DND-41 (cell line): ENCODE data around the gene ELL2.

Source experiments
- ATAC-seq: fragments of 200-7000 bp; cut with Tn5 transposase; 3 replicates; pipeline ENCODE4 v1.9.1; 2021; ENCODE audit warnings: low read depth; ENCODE audit not compliant: insufficient read depth
- DNase-seq: peaks from one replicate; pipeline ENCODE4 v3.0.0-alpha.2; 2020
- H2AFZ ChIP-seq: 2 replicates; pipeline ENCODE4 v1.6.0; 2012; ENCODE audit warnings: low read depth, low read length
- H3K27ac ChIP-seq: 2 replicates; pipeline ENCODE4 v1.5.1; 2012; ENCODE audit warnings: low read length, inconsistent platforms
- H3K27me3 ChIP-seq: fragments of 200-600 bp; sonication (generic); 2 replicates; pipeline ENCODE4 v1.6.0; 2012; ENCODE audit warnings: low read length, mild to moderate bottlenecking, inconsistent platforms; ENCODE audit not compliant: insufficient read depth, poor library complexity
- H3K36me3 ChIP-seq: 2 replicates; pipeline ENCODE4 v1.5.1; 2012; ENCODE audit warnings: low read length, inconsistent platforms; ENCODE audit not compliant: insufficient read depth
- H3K4me1 ChIP-seq: 2 replicates; pipeline ENCODE4 v1.5.1; 2012; ENCODE audit warnings: mild to moderate bottlenecking, low read length; ENCODE audit not compliant: insufficient read depth
- H3K4me2 ChIP-seq: 2 replicates; pipeline ENCODE4 v1.6.0; 2012; ENCODE audit warnings: mild to moderate bottlenecking, moderate library complexity, low read length, inconsistent platforms; ENCODE audit not compliant: insufficient read depth
- H3K4me3 ChIP-seq, 2 experiments: fragments of 200-600 bp in 1 of 2; shearing (Covaris generic) in 1 of 2; 2 replicates each; pipeline ENCODE4 v1.5.1; 2012 to 2016; ENCODE audit warnings: inconsistent platforms in 2 of 2, low read length in 2 of 2, mild to moderate bottlenecking in 2 of 2, low read depth in 1 of 2, moderate library complexity in 1 of 2
- H3K79me2 ChIP-seq: 2 replicates; pipeline ENCODE4 v1.6.0; 2012; ENCODE audit warnings: low read length, inconsistent platforms; ENCODE audit not compliant: insufficient read depth
- H3K9ac ChIP-seq: 2 replicates; pipeline ENCODE4 v1.6.0; 2012; ENCODE audit warnings: low read depth, mild to moderate bottlenecking, inconsistent platforms, low read length, moderate library complexity
- H3K9me3 ChIP-seq: 2 replicates; pipeline ENCODE4 v1.5.1; 2012; ENCODE audit warnings: low read length, moderate library complexity, mild to moderate bottlenecking, inconsistent platforms; ENCODE audit not compliant: insufficient read depth, severe bottlenecking
- H4K20me1 ChIP-seq: 2 replicates; pipeline ENCODE4 v1.6.0; 2012; ENCODE audit warnings: low read length; ENCODE audit not compliant: insufficient read depth
- EZH2 ChIP-seq: IDR thresholded peaks from 3 replicates; pipeline ENCODE4 v1.6.1; 2012; ENCODE audit warnings: borderline replicate concordance, low read depth, mild to moderate bottlenecking, moderate library complexity, low read length, inconsistent platforms; ENCODE audit not compliant: severe bottlenecking
- TF ChIP-seq, protein P1 (sequence below): IDR thresholded peaks from 2 replicates; pipeline ENCODE4 v1.5.1; 2012; ENCODE audit warnings: borderline replicate concordance, low read length, moderate library complexity, mild to moderate bottlenecking; ENCODE audit not compliant: poor library complexity, severe bottlenecking; ENCODE audit errors: extremely low read depth

The ELL2 gene

DNA sequence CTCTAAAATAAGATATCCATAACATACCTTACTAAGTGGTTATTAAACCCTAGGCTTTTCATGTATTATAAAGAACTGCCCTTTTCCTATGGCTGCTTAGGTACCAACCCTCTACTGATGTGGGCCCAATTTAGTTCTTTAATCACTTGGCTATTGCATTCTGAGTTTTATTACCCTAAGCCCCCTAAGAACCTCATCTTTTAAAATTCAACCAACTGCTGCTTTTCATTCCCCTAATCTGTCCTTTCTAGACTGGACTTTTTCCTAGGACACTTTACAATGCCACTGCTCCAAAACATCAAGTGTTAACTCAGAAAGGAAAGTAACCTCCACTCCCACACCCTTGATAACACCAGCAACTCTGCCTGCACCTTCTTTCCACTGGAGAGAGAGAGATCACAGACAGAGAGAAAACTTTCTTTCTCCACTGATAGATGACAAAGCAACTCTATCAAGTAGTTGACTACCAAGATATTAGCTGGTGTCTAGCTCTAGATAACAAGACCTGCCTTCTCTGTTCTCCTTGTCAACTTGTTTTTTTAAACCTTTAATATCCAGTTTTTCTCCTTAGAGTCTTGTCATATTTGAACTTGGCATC is 27.3 kb downstream of the ELL2 start:
- no peaks in the 10 kb centered on the region for H3K27me3 ChIP-seq
- no peak overlapping the region for H2AFZ ChIP-seq
- H3K9ac ChIP-seq = no peak overlapping the region
- no peak for DNase-seq
- no peaks in the 10 kb centered on the region for H4K20me1 ChIP-seq
- TF ChIP-seq, protein P1, sequence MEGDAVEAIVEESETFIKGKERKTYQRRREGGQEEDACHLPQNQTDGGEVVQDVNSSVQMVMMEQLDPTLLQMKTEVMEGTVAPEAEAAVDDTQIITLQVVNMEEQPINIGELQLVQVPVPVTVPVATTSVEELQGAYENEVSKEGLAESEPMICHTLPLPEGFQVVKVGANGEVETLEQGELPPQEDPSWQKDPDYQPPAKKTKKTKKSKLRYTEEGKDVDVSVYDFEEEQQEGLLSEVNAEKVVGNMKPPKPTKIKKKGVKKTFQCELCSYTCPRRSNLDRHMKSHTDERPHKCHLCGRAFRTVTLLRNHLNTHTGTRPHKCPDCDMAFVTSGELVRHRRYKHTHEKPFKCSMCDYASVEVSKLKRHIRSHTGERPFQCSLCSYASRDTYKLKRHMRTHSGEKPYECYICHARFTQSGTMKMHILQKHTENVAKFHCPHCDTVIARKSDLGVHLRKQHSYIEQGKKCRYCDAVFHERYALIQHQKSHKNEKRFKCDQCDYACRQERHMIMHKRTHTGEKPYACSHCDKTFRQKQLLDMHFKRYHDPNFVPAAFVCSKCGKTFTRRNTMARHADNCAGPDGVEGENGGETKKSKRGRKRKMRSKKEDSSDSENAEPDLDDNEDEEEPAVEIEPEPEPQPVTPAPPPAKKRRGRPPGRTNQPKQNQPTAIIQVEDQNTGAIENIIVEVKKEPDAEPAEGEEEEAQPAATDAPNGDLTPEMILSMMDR = no peak
- no peak for TF ChIP-seq EZH2
- no peaks in the 10 kb centered on the region for H3K79me2 ChIP-seq
- ATAC-seq = no peak
- H3K4me2 ChIP-seq = no peak overlapping the region
- H3K4me1 ChIP-seq = peaks cover 33% of the 10 kb centered on the region
- no peaks in the 10 kb centered on the region for H3K9me3 ChIP-seq
- no peak overlapping the region for H3K4me3 ChIP-seq
- H3K27ac ChIP-seq = no peak overlapping the region
- no peaks in the 10 kb centered on the region for H3K36me3 ChIP-seq

DNA sequence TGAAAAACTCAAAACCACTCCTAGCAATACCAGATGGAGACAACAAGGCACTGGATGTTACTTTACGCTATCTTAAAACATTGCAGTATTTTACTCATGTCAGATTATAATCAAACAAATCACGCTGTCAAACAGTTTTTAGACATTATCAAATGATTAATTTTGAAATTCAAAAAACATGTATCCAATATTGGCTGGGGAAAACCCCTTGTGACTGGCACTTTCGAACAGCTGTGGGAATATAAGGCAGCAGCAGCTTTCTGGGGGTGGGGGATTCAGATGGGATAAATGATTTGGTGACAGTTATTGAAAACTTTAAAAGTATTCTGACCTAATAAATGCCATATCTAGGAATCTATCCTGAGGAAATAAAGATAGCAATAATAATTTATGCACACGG is 28.7 kb downstream of the ELL2 start:
- H3K27me3 ChIP-seq = no peaks in the 10 kb centered on the region
- no peaks in the 10 kb centered on the region for H4K20me1 ChIP-seq
- H3K79me2 ChIP-seq = no peaks in the 10 kb centered on the region
- H3K9ac ChIP-seq = no peak overlapping the region
- H3K4me2 ChIP-seq = no peak overlapping the region
- no peaks in the 10 kb centered on the region for H3K36me3 ChIP-seq
- TF ChIP-seq, protein P1 = no peak
- TF ChIP-seq EZH2 = no peak
- no peaks in the 10 kb centered on the region for H3K9me3 ChIP-seq
- ATAC-seq (no peak), DNase-seq (no peak)
- no peak overlapping the region for H3K4me3 ChIP-seq
- no peak overlapping the region for H2AFZ ChIP-seq
- H3K27ac ChIP-seq = no peak overlapping the region
- peaks cover 47% of the 10 kb centered on the region for H3K4me1 ChIP-seq

DNA sequence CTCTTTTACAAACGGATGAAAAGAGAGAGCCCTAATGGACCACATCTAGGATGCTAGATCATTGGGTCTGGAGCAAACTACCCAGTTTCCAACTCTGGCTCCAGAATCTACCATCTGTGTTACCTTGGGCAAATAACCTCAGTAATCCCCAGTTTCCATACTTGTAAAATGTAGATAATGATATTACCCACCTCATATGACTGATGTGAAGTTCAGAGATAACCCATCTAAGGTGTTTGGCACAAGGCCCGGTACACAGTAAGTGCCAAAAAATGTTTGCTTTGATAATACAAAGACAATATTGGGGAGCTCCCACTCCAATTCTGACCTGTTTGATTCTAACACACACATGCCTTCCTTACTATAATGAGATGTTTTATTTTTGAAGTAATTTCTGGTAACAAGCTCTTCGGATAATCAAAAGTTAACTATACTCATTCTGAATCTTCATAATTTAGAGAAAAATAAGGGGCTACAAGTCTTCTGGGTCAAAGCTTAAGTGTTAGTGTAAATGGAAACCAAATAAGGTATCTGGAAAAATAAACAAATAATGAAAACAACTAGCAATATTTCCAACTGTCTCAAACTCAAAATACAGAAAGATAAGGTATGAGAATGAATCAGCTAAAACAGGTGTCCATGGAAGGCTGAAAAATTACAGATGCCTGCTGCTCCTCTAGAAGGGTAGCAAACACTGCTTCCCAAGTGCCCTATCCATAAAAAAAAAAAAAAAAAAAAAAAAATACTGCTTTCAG is 30.4 kb downstream of the ELL2 start:
- Histone ChIP-seq H3K4me1 (peaks cover 57% of the 10 kb centered on the region), H3K9ac (peak overlapping the region; percentile 39; the same call in 1 of the 2 replicates), H3K36me3 (no peaks in the 10 kb centered on the region), H4K20me1 (no peaks in the 10 kb centered on the region), H3K4me2 (peak overlapping the region; percentile 44; the same call in 1 of the 2 replicates), H2AFZ (peak overlapping the region; percentile 50), H3K27ac (peak overlapping the region; percentile 95), H3K4me3 (0 out of 4 replicates have a peak overlapping the region, but pooled peaks of 1 of the 2 experiments have one; percentile 11), H3K79me2 (no peaks in the 10 kb centered on the region), H3K27me3 (no peaks in the 10 kb centered on the region), H3K9me3 (no peaks in the 10 kb centered on the region)
- TF ChIP-seq EZH2 = no peak
- TF ChIP-seq, protein P1 = no peak
- ATAC-seq (no peak), DNase-seq (no peak)
